Brain microvascular endothelial cell (primary cell): ENCODE data around the gene CDK14.

Source experiments
- DNase-seq: peaks from one replicate; pipeline ENCODE4 v3.0.0-alpha.2; 2020
- H3K27ac ChIP-seq: fragments of 250-450 bp; sonication (Bioruptor Pico); 2 replicates; pipeline ENCODE4 v1.5.1; 2020; ENCODE audit warnings: mild to moderate bottlenecking, moderate library complexity
- H3K27me3 ChIP-seq: fragments of 250-450 bp; sonication (Bioruptor Pico); replicated peaks from 2 replicates; pipeline ENCODE4 v1.5.1; 2020; ENCODE audit warnings: mild to moderate bottlenecking
- H3K36me3 ChIP-seq: fragments of 250-450 bp; sonication (Bioruptor Pico); replicated peaks from 2 replicates; pipeline ENCODE4 v1.5.1; 2020; ENCODE audit warnings: mild to moderate bottlenecking
- H3K4me3 ChIP-seq: 2 replicates; pipeline ENCODE4 v1.5.1; 2011; ENCODE audit warnings: low read depth, mild to moderate bottlenecking, control low read depth, low read length, moderate library complexity
- CTCF ChIP-seq: IDR thresholded peaks from 2 replicates; pipeline ENCODE4 v1.5.1; 2011; ENCODE audit warnings: low read depth, mild to moderate bottlenecking, moderate library complexity, low read length, control low read depth, inconsistent platforms; ENCODE audit errors: missing control alignments
- in situ Hi-C: cut with HindIII; loops from 2 replicates; pipeline ENCODE4 v1.10.0; 2017; ENCODE audit warnings: low sequenced_read_pairs, low pct_ligation_motif_present

CDK14 gene

GRCh38 chr7:90736316-90736715 lies 140.2 kb downstream of the CDK14 start:
- no peak overlapping the region for H3K27ac ChIP-seq
- H3K27me3 ChIP-seq: no peaks in the 10 kb centered on the region
- no peak for TF ChIP-seq CTCF
- DNase-seq: no peak
- H3K4me3 ChIP-seq: no peak overlapping the region
- in situ Hi-C loops: no loop called here
- H3K36me3 ChIP-seq: peaks cover 2% of the 10 kb centered on the region

GRCh38 chr7:90736968-90737939 lies 141.1 kb downstream of the CDK14 start:
- TF ChIP-seq CTCF: no peak
- Histone ChIP-seq H3K4me3 (no peak overlapping the region), H3K27me3 (no peaks in the 10 kb centered on the region), H3K27ac (no peak overlapping the region), H3K36me3 (peaks cover 2% of the 10 kb centered on the region)
- in situ Hi-C loops: no loop called here
- no peak for DNase-seq

GRCh38 chr7:90738249-90738648 lies 142.1 kb downstream of the CDK14 start:
- in situ Hi-C loops: no loop called here
- no peak overlapping the region for H3K4me3 ChIP-seq

GRCh38 chr7:90739716-90740115 lies 143.6 kb downstream of the CDK14 start:
- H3K27me3 ChIP-seq: no peaks in the 10 kb centered on the region
- DNase-seq: no peak
- in situ Hi-C loops: no loop called here
- TF ChIP-seq CTCF: no peak
- peaks cover 2% of the 10 kb centered on the region for H3K36me3 ChIP-seq
- H3K4me3 ChIP-seq: no peak overlapping the region
- no peak overlapping the region for H3K27ac ChIP-seq

More at GRCh38 chr7:90738249-90738648, 142.1 kb downstream of the CDK14 start:
- Histone ChIP-seq H3K27me3 (no peaks in the 10 kb centered on the region), H3K27ac (no peak overlapping the region), H3K36me3 (peaks cover 2% of the 10 kb centered on the region)
- no peak for DNase-seq
- TF ChIP-seq CTCF: no peak

- H3K36me3 ChIP-seq: peaks cover 2% of the 10 kb centered on the region
- in situ Hi-C loops: no loop called here
- no peak overlapping the region for H3K27ac ChIP-seq
- no peaks in the 10 kb centered on the region for H3K27me3 ChIP-seq
- TF ChIP-seq CTCF: no peak
- H3K4me3 ChIP-seq: no peak overlapping the region
- no peak for DNase-seq
Observed at GRCh38 chr7:90740386-90740785, 144.3 kb downstream of the CDK14 start.
